HEK293 (cell line): ENCODE data around the gene IVD.
A peak's percentile ranks its signal among the peaks of the same experiment; 100 is the strongest.

Experiments used
- GLI2 ChIP-seq: fragments of 450-650 bp; formaldehyde crosslinking; IDR thresholded peaks from 2 replicates; pipeline ENCODE4; 2017; ENCODE audit warnings: missing biosample characterization, missing genetic modification characterization, low read depth, borderline replicate concordance
- GLIS1 ChIP-seq: fragments of 450-650 bp; formaldehyde crosslinking; IDR thresholded peaks from 2 replicates; pipeline ENCODE4 v1.5.1; 2016; ENCODE audit warnings: missing biosample characterization, missing genetic modification characterization
- HOXA7 ChIP-seq: sonication (generic); formaldehyde crosslinking; IDR thresholded peaks from 2 replicates; pipeline ENCODE4 v1.8.1; 2022; ENCODE audit warnings: missing genetic modification reagents, borderline replicate concordance
- HOXD13 ChIP-seq: sonication (generic); formaldehyde crosslinking; IDR thresholded peaks from 2 replicates; pipeline ENCODE4 v1.8.0; 2022; ENCODE audit warnings: missing genetic modification reagents, borderline replicate concordance
- KLF16 ChIP-seq: fragments of 450-650 bp; formaldehyde crosslinking; IDR thresholded peaks from 2 replicates; pipeline ENCODE4 v1.5.1; 2017; ENCODE audit warnings: missing biosample characterization, missing genetic modification characterization
- OVOL3 ChIP-seq: fragments of 450-650 bp; formaldehyde crosslinking; IDR thresholded peaks from 2 replicates; pipeline ENCODE4 v1.5.1; 2016; ENCODE audit warnings: missing biosample characterization, missing genetic modification characterization
- PRDM2 ChIP-seq: fragments of 450-650 bp; formaldehyde crosslinking; IDR thresholded peaks from 2 replicates; pipeline ENCODE4 v1.5.1; 2016; ENCODE audit warnings: missing biosample characterization, missing genetic modification characterization, borderline replicate concordance
- SP2 ChIP-seq: fragments of 450-650 bp; formaldehyde crosslinking; IDR thresholded peaks from 2 replicates; pipeline ENCODE4 v1.5.1; 2016; ENCODE audit warnings: missing biosample characterization, missing genetic modification characterization
- TRIM28 ChIP-seq: IDR thresholded peaks from 2 replicates; pipeline ENCODE4 v1.6.1; 2011; ENCODE audit warnings: low read length, control low read depth, borderline replicate concordance
- YY1 ChIP-seq: fragments of 450-650 bp; formaldehyde crosslinking; IDR thresholded peaks from 2 replicates; pipeline ENCODE4 v1.5.1; 2018; ENCODE audit warnings: missing biosample characterization, missing genetic modification characterization
- YY2 ChIP-seq: fragments of 450-650 bp; formaldehyde crosslinking; IDR thresholded peaks from 2 replicates; pipeline ENCODE4 v1.5.1; 2016; ENCODE audit warnings: missing biosample characterization, missing genetic modification characterization
- ZBTB11 ChIP-seq: fragments of 450-650 bp; formaldehyde crosslinking; conservative IDR thresholded peaks from 2 replicates; pipeline ENCODE4 v1.5.1; 2016; ENCODE audit warnings: low read depth, missing biosample characterization, missing genetic modification characterization
- ZBTB21 ChIP-seq: fragments of 450-650 bp; formaldehyde crosslinking; IDR thresholded peaks from 2 replicates; pipeline ENCODE4 v1.5.1; 2017; ENCODE audit warnings: missing biosample characterization, missing genetic modification characterization
- ZBTB6 ChIP-seq: fragments of 450-650 bp; formaldehyde crosslinking; IDR thresholded peaks from 2 replicates; pipeline ENCODE4 v1.5.1; 2017; ENCODE audit warnings: missing biosample characterization, missing genetic modification characterization
- ZNF133 ChIP-seq: fragments of 450-650 bp; formaldehyde crosslinking; IDR thresholded peaks from 2 replicates; pipeline ENCODE4 v1.5.1; 2016; ENCODE audit warnings: missing biosample characterization, missing genetic modification characterization
- ZNF2 ChIP-seq: fragments of 450-650 bp; formaldehyde crosslinking; IDR thresholded peaks from 2 replicates; pipeline ENCODE4 v1.5.1; 2016; ENCODE audit warnings: missing biosample characterization, missing genetic modification characterization
- ZNF23 ChIP-seq: fragments of 450-650 bp; formaldehyde crosslinking; IDR thresholded peaks from 2 replicates; pipeline ENCODE4 v1.5.1; 2016; ENCODE audit warnings: missing biosample characterization, missing genetic modification characterization, borderline replicate concordance
- ZNF311 ChIP-seq: fragments of 450-650 bp; formaldehyde crosslinking; IDR thresholded peaks from 2 replicates; pipeline ENCODE4 v1.5.1; 2017; ENCODE audit warnings: missing biosample characterization, missing genetic modification characterization, borderline replicate concordance
- ZNF354C ChIP-seq: fragments of 450-650 bp; formaldehyde crosslinking; IDR thresholded peaks from 2 replicates; pipeline ENCODE4 v1.5.1; 2016; ENCODE audit warnings: missing biosample characterization, missing genetic modification characterization, low read depth, borderline replicate concordance
- ZNF391 ChIP-seq: fragments of 450-650 bp; formaldehyde crosslinking; IDR thresholded peaks from 2 replicates; pipeline ENCODE4 v1.5.1; 2016; ENCODE audit warnings: low read depth, missing biosample characterization, missing genetic modification characterization, borderline replicate concordance
- ZNF394 ChIP-seq: fragments of 450-650 bp; formaldehyde crosslinking; IDR thresholded peaks from 2 replicates; pipeline ENCODE4 v1.5.1; 2016; ENCODE audit warnings: missing biosample characterization, missing genetic modification characterization, mild to moderate bottlenecking, moderate library complexity, borderline replicate concordance
- ZNF404 ChIP-seq: fragments of 450-650 bp; formaldehyde crosslinking; IDR thresholded peaks from 2 replicates; pipeline ENCODE4 v1.5.1; 2017; ENCODE audit warnings: missing biosample characterization, missing genetic modification characterization
- ZNF521 ChIP-seq: fragments of 450-650 bp; formaldehyde crosslinking; IDR thresholded peaks from 2 replicates; pipeline ENCODE4 v1.5.1; 2017; ENCODE audit warnings: missing biosample characterization, mild to moderate bottlenecking, missing genetic modification characterization
- ZNF549 ChIP-seq: fragments of 450-650 bp; IDR thresholded peaks from 2 replicates; pipeline ENCODE4 v1.5.1; 2018; ENCODE audit warnings: missing biosample characterization, missing genetic modification characterization, mild to moderate bottlenecking, inconsistent platforms, moderate library complexity
- ZNF624 ChIP-seq: fragments of 450-650 bp; formaldehyde crosslinking; IDR thresholded peaks from 2 replicates; pipeline ENCODE4 v1.5.1; 2017; ENCODE audit warnings: missing biosample characterization, missing genetic modification characterization
- ZNF747 ChIP-seq: fragments of 450-650 bp; formaldehyde crosslinking; IDR thresholded peaks from 2 replicates; pipeline ENCODE4 v1.5.1; 2016; ENCODE audit warnings: missing biosample characterization, missing genetic modification characterization
- ZSCAN16 ChIP-seq: fragments of 450-650 bp; formaldehyde crosslinking; IDR thresholded peaks from 2 replicates; pipeline ENCODE4 v1.5.1; 2016; ENCODE audit warnings: missing biosample characterization, missing genetic modification characterization
- ZSCAN4 ChIP-seq: fragments of 450-650 bp; formaldehyde crosslinking; IDR thresholded peaks from 2 replicates; pipeline ENCODE4 v1.5.1; 2017; ENCODE audit warnings: missing biosample characterization, missing genetic modification characterization

IVD gene

GRCh38 chr15:40367686-40368611 is 37.6 kb upstream of the IVD start (continued):
- TF ChIP-seq HOXA7 (CRISPR knock-in tag) = no peak
- TF ChIP-seq SP2 (tag by site-specific recombination) = no peak
- no peak for TF ChIP-seq ZNF311
- TF ChIP-seq PRDM2 (tag by site-specific recombination) = no peak
- TF ChIP-seq ZNF23 = no peak
- no peak for TF ChIP-seq TRIM28
- no peak for TF ChIP-seq GLI2 (tag by site-specific recombination)
- peak; percentile 56; the same call in 1 of the 2 replicates for TF ChIP-seq ZNF394 (tag by site-specific recombination)
- no peak for TF ChIP-seq ZNF624 (tag by site-specific recombination)
- TF ChIP-seq ZSCAN16 (tag by site-specific recombination) = no peak
- TF ChIP-seq ZNF2 (tag by site-specific recombination) = peak; percentile 29; the same call in 1 of the 2 replicates
- TF ChIP-seq OVOL3 (tag by site-specific recombination) = no peak
- no peak for TF ChIP-seq ZBTB21 (tag by site-specific recombination)
- TF ChIP-seq YY2 (tag by site-specific recombination) = no peak
- TF ChIP-seq HOXD13 (CRISPR knock-in tag) = no peak
- TF ChIP-seq GLIS1 (tag by site-specific recombination) = peak; percentile 13; the same call in 1 of the 2 replicates
- TF ChIP-seq ZNF354C (tag by site-specific recombination) = no peak
- TF ChIP-seq KLF16 (tag by site-specific recombination) = 0 out of 2 replicates have a peak, but pooled peaks have one; percentile 38
- no peak for TF ChIP-seq ZNF747 (tag by site-specific recombination)
- TF ChIP-seq ZNF404 (tag by site-specific recombination) = no peak
- no peak for TF ChIP-seq ZSCAN4 (tag by site-specific recombination)
- TF ChIP-seq ZNF549 (tag by site-specific recombination) = no peak
- no peak for TF ChIP-seq ZNF521 (tag by site-specific recombination)
- TF ChIP-seq ZBTB11 (tag by site-specific recombination) = no peak; the same call in 1 of the 2 replicates
- TF ChIP-seq ZNF391 = no peak
- TF ChIP-seq ZNF133 (tag by site-specific recombination) = no peak
- no peak for TF ChIP-seq YY1 (tag by site-specific recombination)
- TF ChIP-seq ZBTB6 (tag by site-specific recombination) = 0 out of 2 replicates have a peak, but pooled peaks have one; percentile 39
